ENCODE results near the gene DISC1.

DNA sequence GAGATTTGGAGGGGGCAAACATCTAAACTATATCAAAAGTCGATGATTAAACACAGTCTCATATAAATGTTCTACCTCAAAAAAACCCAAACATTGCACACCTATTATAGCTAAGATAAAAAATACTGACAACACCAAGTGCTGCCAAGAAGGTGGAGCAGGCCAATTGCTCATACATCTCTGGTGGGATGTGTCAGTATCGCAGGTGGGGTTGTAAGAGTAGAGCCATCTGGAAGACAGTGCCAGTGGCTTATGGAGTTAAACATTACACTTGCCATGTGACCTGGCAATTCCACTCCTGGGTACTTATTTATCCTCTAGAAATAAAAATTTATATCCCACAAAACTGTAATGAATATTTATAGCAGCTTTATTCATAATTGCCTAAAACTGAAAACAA, 213.4 kb downstream of the DISC1 start:
- no peak for TF ChIP-seq KLF12 (CRISPR knock-in tag; IDR thresholded peaks at IDR 0.05; ENCODE audit: borderline replicate concordance)
- no peak for TF ChIP-seq ARNT (IDR thresholded peaks at IDR 0.05)
- no peak for TF ChIP-seq GMEB1 (CRISPR knock-in tag; IDR thresholded peaks at IDR 0.05; ENCODE audit: borderline replicate concordance)
- no peak for TF ChIP-seq EHMT2 (IDR thresholded peaks at IDR 0.05; ENCODE audit: borderline replicate concordance, low read depth, low read length)
- TF ChIP-seq TOPORS (CRISPR knock-in tag; IDR thresholded peaks at IDR 0.05) = no peak
- no peak for TF ChIP-seq ZNF180 (CRISPR knock-in tag; IDR thresholded peaks at IDR 0.05; ENCODE audit: borderline replicate concordance, low read depth)
- TF ChIP-seq, protein P1, sequence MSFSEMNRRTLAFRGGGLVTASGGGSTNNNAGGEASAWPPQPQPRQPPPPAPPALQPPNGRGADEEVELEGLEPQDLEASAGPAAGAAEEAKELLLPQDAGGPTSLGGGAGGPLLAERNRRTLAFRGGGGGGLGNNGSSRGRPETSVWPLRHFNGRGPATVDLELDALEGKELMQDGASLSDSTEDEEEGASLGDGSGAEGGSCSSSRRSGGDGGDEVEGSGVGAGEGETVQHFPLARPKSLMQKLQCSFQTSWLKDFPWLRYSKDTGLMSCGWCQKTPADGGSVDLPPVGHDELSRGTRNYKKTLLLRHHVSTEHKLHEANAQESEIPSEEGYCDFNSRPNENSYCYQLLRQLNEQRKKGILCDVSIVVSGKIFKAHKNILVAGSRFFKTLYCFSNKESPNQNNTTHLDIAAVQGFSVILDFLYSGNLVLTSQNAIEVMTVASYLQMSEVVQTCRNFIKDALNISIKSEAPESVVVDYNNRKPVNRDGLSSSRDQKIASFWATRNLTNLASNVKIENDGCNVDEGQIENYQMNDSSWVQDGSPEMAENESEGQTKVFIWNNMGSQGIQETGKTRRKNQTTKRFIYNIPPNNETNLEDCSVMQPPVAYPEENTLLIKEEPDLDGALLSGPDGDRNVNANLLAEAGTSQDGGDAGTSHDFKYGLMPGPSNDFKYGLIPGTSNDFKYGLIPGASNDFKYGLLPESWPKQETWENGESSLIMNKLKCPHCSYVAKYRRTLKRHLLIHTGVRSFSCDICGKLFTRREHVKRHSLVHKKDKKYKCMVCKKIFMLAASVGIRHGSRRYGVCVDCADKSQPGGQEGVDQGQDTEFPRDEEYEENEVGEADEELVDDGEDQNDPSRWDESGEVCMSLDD (CRISPR knock-in tag; IDR thresholded peaks at IDR 0.05; ENCODE audit: borderline replicate concordance) = no peak
- no peak for TF ChIP-seq POLR2A (IDR thresholded peaks at IDR 0.05; ENCODE audit: insufficient read depth in 1 of 2, low read depth in 2 of 2, low read length in 2 of 2)
- TF ChIP-seq RBAK (CRISPR knock-in tag; IDR thresholded peaks at IDR 0.05) = no peak
- TF ChIP-seq MAX (IDR thresholded peaks at IDR 0.05) = no peak
- no peak for TF ChIP-seq TARDBP (CRISPR knock-in tag; IDR thresholded peaks at IDR 0.05)
